ENCODE measurements around the gene TPST1.
A peak's percentile ranks its signal among the peaks of the same experiment; 100 is the strongest.

Gene TPST1

DNA sequence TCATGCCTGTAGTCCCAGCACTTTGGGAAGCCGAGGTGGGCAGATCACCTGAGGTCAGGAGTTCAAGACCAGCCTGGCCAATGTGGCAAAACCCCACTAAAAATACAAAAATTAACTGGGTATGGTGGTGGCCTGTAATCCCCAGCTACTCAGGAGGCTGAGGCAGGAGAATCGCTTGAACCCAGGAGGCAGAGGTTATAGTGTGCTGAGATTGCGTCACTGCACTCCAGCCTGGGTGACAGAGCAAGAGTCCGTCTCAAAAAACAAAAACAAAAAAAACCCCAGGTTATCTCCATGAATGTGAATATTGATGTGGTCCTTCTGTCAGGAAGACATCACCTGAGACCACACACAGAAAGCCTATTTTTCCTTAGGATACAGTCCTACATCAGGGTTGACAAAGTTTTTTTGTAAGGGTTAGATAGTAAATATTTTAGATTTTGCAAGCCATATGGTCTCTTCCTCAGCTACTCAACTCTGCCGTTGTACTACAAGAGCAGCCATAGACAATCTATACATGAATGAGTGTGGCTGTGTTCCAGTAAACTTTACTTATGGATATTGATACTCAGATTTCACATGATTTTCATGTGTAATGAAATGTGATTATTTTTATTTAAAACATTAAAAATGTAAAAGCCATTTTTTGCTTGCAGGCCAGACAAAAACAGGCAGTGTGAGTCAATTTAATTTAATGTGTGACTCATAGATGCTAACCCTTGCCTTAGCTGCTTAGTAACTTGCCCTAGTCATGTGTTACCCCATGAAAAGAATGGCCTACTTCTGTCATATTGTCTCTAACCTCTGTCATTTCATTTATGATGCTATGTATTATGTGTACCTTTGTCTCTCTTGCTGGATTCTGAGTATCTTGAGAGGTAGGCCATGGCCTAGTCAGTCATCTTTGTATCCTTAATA, 78.1 kb downstream of the TPST1 start:
- DNase-seq = peak; percentile 39 to 79 (median 57)

DNA sequence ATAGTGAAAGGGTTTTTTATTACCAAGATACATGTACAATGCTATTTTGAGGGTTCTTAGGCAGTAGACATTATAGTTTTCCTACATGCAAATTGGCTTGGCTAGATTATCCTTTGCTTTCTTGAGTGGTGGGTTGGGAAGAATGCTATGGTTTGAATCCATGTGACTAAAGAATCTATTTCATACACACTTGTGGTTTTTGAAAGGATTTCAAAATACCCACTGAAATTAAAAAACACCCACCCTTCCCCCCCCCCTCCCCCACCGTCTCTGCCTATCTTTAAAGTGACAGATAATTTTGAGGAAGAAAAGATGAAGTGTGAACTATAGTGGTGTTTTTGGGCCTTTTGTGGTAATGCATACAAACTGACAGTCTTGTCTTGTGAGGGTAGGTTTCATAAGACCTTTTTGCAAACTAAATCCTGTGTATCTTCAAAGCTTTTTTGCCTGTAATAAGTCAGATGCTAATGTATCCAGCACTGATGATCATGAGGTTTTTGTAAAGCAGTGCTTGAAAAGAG, 90.9 kb downstream of the TPST1 start:
- DNase-seq = peak; percentile 37 to 82 (median 60)

DNA sequence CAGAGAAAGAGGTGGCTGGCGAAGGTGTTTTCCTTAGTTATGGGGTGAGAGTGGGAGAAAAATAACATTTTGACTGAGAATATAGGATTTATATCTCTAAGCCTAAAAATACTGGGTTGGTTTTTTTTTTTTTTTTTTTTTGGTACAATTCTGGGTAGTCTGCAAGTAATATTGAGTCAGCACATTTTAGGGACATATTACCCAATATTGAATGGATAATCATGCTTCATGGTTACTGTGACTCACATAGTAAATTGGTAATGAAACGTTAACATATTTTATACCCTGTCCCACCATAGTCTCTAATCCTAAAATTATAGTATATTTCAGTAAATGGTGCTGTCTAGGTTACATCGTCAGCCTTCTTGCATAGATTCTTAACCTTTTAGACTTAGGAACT, 91.4 kb downstream of the TPST1 start:
- peak in 2 of 4 experiments; percentile 34 to 52 for DNase-seq

DNA sequence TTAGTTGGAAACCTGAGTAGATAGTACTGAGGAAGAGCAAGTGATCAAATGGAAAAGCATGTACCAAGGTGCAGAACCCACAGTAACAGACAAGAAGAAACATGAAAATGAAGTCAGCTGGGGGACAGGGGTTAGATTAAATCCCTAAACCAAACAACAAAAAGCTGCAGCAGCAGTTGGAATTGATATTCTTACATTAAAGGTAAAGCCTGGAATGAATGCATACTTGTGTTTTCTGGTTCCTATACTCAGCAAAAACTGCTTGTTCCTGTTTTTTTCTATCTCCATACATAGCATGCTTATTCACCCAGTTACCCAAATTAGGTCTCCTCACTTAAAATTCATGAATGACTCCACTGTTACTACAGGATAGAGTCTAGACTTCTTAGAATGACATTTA, 92.4 kb downstream of the TPST1 start:
- peak in 3 of 4 experiments; percentile 9 to 73 (median 68) for DNase-seq

DNA sequence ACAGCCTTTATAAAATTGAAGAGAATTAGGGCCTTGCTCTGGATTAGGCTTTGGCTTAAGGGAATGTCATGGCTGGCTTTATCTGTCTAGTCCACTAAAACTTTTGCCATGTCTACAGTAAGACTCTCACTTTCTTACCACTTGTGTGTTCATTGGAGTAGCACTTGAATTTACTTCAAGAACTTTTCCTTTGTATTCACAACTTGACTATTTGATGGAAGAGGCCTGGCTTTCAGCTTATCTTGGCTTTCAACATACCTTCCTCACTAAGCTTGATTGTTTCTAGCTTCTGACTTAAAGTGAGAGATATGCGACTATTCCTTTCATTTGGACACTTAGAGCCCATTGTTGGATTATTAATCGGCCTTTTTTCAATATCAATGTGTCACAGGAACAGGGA, 96.1 kb downstream of the TPST1 start:
- DNase-seq = no peak

DNA sequence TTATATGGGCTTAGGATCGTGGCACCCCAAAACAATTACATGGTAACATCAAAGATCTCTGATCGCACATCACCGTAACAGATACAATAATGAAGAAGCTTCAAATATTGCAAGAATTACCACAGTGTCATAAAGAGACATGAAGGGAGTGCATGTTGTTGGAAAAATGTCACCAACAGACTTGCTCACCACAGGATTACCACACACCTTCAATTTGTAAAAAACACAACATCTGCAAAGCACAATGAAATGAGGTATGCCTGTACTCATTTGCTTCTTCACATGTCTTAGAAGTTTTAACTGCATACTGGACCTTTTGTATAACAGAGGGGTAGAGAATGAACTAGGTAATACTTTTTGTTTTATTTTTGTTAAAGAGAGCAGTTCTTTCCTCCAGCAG, 96.6 kb downstream of the TPST1 start:
- peak in 1 of 4 experiments; percentile 29 for DNase-seq

DNA sequence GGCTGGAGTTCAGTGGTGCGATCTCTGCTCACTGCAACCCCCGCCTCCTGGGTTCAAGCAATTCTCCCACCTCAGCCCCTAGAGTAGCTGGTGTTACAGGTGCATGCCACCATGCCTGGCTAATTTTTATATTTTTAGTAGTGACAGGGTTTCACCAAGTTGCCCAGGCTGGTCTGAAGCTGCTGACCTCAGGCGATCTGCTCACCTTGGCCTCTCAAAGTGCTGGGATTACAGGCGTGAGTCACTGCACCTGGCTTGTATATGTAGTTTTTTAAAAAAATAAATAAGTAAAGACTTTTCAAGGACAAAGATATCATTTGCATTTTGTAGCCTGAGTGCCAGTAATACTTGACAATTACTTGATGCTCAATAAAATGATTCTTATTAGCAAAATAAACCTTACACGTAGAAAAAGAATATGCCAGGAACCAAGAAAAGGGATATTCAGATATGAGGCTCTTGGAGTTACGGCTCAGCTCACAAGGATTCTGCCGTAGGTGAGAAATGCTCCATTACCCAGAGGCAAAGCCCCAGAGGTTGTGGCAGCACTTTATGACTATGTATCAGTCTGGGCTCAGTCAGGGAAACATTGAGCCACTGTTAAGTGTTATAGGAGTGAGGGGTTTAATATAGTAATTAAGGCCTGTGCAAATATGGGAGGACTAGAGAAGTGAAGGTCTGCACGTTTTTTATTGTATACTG, 98.5 kb downstream of the TPST1 start:
- DNase-seq = no peak

DNA sequence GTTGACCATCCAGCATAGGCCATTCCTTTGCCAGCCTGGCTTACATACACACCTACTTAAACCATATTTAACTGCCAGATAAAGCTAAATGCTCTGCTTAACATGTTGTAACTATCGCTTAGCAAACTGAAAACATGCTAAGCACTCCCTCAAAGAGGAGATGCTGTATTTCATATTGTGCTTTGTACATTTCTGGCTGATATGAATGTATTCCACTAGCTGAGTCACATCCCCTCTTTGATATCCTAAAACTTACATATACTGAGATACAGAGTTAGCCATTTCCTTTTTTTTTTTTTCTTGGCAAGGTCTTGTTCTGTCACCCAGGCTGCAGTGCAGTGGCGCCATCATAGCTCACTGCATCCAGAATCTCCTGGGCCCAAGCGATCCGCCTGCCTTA, 99.4 kb downstream of the TPST1 start:
- peak in 2 of 4 experiments; percentile 13 to 18 for DNase-seq

DNA sequence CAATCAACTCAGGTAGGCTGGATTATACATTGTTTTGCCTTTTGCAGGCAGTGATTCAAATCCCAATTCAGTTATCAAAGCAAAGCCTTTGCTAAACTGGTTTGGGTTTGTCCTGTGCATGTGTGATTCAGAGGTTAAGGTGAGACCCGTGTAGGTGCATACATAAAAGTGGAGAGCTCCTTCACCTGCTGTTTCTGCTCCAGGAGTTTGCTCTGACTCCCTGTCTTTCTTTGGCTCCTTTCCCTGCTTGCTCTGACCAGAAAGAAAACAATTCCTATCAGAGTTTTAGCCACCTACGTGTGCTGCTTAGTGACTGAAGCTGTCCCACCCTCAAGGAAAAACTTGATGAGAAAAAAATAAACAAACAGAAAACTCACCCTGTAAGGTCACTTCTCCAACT, 101.1 kb downstream of the TPST1 start:
- DNase-seq = no peak

DNA sequence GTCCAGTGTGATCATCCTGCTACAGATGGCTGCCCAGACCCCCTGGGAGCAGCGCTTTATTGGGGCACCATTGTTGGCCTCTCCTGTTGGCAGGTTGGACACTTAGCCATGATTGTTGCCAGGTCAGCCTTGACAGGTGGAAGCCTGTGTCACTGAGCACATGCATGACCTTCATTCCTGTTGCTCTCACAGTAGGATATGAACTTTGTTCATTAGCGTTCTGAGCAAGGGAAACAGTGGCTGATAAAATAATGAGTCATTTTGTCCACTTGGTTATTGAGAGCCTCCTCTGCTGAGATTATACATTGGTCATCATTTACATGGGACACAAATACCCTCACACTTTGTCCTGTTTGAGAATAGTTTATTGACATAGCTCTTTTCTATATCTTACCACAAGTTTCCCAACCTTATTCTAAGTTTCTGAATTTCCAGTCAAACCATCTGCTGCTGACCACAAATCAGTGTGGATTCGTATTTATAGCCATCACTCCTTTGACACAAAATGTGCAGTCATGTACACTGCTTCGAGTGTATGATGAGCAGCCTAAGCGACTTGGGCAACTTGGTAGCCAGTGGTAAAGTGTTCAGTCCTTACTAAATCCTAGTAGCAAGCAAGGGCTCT, 102.6 kb downstream of the TPST1 start:
- no peak for DNase-seq

DNA sequence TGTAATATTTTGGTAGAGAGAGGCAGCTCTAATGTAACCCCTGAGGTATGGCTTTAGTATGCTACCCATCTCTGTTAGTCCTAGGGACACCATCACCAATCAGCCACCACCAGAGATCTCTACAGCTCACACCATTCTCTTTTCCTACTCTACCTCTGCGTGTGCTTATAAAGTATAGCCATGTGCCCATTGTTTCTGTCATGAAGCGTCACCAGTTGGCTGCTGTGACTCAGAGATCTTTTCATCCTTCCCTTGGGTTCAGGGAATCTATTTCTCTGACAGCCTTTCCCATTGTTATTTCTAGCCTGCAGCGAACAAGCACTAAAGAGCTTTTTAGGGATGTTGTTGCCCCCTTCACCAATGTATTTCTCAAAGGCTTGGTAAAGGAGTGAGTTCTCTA, 103.3 kb downstream of the TPST1 start:
- no peak for DNase-seq

DNA sequence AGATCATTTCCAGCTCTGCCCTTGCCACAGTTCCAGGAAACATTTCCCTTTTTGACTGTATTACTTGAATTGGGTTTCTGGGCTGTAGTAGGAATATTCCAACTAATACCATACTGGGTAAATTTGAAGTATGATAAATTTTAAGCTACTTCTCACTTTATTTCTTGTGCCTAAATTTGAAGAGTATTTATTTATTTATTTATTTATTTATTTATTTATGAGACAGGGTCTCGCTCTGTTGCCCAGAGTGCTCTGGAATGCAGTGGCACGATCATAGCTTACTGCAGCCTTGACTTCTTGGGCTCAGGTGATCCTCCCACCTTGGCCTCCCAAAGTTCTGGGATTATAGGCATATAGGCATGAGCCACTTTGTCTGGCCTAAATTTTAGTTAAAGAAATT, 105.5 kb downstream of the TPST1 start:
- DNase-seq = no peak

DNA sequence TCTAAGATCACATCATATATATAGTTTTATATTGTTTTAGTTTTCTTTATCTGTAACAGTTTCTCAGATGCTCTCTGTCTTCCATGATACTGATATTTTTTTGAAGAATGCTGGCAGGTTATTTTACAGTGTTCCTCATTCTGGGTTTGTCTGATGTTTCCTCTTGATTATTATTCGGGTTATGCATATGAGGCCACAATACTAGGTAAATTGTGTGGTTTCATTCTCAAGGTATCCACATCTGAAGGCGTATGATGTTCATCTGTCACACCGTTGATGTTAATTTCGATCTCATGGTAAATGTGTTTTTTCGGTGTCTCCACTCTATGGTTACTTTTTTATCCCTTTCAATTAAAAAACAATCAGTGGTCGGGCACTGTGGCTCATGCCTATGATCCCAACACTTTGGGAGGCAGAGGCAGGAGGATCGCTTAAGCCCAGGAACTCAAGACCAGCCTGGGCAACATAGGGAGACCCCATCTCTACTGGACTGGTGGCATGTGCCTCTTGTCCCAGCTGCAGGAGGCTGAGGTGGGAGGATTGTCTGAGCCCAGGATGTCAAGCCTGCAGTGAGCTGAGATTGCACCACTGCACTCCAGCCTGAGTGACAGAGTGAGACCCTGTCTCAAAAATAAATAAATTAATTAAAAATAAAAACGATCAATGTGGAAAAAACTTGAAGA, 108.9 kb downstream of the TPST1 start:
- DNase-seq = no peak

DNA sequence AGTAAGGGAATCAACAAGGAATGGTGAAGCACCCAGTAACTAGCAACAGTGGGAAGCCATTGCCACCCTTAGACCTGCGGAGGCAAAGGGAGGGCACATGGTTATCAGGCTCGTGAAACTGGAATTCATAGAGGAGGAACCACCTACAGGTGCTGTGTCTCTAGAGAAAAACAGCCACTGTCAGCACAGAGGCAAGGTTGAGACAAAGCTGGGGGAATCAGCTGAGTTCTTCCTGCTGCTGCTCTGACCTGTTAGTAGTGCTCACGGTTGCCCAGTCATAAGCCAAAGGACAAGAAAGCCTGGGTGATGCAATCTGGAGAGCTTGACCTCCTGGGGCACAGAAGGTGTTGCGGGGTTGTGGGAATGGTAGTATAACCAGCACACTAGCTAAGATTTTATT, 110.1 kb downstream of the TPST1 start:
- no peak for DNase-seq

DNA sequence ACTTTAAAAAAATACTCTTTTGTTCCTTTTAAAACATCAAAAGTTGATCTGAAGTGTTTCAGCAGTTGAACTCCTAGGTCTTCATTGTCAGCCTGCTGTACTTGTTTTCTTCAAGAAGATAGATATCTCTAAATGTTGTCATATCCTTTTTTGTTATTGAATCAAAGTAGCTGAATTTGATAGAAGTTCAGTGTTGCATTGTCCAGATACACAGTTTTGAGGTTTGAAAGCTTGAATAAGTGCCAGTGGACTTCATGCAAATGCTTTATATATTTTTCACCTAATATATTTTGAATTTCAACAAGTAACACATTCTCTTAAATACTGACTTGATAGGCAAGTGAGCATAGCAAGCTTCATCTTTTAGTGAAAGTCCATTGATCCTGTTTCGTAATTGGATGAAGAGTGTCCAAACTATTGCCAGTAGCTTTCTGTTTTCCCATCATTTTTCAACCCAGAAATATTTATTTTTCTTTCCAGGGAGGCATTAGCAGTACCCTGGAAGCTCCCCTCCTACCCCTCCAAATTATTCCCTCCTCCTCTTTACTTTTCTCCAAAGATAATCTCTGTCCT, 114.4 kb downstream of the TPST1 start:
- no peak for DNase-seq

DNA sequence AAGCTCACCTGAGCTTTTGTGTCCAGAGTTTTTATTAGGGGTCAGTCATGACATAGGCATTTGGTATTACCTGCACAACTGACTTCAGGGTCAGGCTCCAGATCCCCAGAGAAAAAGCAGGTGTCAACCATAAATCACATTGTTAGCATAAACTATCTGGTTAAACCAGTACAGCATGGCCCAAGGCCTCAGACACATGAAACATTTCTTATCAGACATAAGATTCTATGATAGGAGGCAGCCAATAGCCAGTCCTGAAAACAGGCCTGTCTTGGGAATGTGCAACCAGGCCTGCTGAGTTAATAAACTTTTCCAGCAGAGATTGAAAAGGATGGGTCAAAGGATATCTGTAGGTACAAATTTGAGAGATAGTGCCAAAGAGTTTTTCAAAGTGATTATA, 116.1 kb downstream of the TPST1 start:
- DNase-seq = no peak

DNA sequence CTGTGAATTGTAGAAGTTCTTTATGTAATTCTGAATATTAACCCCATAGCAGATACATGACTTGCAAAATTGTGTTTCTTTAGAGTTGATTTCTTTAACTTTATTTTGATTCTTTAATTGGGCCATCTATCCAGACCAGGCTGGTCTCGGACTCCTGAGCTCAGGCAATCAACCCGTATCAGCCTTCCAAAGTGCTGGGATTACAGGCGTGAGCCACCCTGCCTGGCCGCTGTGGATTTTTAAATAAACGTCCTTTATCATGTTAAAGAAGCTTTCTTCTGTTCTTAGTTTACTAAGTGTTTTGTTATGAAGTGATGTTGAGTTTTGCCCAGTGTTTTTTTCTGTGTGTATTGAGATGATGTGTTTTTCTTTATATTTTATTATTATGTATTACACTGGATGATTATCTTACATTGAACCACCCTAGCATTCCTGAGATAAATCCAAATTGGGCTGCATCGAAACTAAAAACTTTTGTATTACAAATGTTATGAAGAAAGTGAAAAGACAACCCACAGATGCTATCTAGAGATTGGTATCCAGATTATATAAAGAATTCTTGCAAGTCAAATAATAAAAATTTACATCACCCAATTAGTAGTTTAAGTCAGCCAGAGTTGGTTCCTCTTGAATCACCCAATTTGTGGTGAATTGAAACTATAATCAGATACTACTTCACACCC, 118.1 kb downstream of the TPST1 start:
- DNase-seq = peak in 1 of 4 experiments; percentile 17

DNA sequence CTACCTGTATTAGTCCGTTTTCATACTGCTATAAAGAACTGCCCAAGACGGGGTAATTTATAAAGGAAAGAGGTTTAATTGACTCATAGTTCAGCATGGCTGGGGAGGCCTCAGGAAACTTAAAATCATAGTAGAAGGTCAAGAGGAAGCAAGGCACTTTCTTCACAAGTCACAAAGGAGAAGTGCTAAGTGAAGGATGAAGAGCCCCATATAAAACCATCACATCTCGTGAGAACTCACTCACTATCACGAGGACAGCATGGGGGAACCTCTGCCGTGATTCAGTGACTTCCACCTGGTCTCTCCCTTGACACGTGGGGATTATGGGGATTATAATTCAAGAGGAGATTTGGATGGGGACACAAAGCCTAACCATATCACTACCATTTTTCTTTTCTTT, 119.9 kb downstream of the TPST1 start:
- peak; percentile 51 to 76 (median 64) for DNase-seq

DNA sequence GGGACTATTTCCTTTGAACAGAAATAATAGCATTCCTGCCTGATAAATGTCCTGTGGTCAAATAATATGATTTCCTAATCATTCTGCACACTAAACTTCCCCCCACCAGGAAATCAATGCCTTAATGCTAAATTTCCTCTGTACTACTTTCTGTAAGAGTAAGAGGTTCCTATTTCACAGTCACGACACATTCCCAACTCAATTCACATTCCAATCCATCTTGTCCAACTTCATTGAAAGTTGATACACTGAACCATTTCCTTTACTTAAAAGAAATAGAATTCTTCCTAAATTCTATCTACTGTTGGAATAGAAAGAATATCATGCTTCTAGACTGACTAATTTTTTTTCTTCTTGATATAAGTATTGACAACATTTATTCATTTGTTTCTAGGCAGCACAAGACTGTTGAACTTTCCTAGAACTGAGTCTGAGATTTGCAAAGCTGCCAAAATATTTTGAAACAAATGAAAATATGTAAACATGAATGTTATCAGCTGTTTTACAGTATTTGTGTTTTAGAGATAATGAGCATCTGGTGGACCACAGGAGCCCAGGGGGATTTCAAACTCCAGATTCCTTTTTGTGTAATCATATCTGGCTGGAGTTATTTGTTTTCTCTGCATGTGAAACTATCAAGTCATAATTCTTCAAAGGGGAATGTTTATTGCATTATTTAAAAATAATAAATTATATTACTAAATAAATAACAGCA, 121.5 kb downstream of the TPST1 start:
- DNase-seq = no peak

DNA sequence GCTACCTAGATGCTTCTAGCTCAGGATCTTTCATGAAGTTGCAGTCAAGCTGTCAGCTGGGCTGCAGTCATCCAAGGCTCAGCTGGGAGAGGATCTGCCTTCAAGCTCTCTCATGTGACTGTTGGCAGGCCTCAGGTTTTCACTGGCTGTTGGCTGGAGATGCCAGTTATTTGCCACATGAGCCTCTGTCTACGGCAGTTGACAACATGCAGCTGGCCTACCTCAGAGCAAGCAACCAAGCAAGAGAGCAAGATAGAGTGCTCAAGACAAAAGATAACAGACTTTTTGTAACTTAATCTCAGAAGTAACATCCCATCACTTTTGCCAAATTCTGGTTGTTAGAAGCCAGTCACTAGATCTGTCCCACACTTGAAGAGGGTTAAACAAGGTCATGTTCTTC, 125.8 kb downstream of the TPST1 start:
- peak in 3 of 4 experiments; percentile 12 to 28 (median 18) for DNase-seq

DNA sequence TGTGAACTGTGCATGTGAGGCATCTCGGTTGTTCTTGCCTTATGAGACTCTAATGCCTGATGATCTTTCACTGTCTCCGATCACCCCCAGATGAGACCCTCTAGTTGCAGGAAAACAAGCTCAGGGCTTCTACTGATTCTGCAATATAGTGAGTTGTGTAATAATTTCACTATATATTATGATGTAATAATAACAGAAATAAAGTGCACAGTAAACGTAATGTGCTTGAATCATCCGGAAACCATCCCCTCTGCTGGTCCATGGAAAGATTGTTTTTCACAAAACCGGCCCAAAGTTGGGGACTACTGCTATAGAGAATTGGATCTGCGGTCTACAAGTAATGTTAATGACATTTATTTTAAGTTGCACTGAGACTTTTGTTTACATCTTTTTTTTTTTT, 126.7 kb downstream of the TPST1 start:
- peak in 2 of 4 experiments; percentile 10 to 15 for DNase-seq

Data from suppressor macrophage (primary cell).